D721Med (cell line): ENCODE data around the gene SEL1L3.

Source experiments
- DNase-seq: peaks from one replicate; pipeline ENCODE4 v3.0.0; 2011; ENCODE audit warnings: low spot score; ENCODE audit not compliant: insufficient read length
- FAIRE-seq: peaks from 2 replicates; lab custom pipeline; 2011; peaks lifted over from hg19 to GRCh38; lab: Jason Lieb, UNC
- TF ChIP-seq, protein P1 (sequence below): IDR thresholded peaks from 2 replicates; pipeline ENCODE4 v1.5.1; 2012; ENCODE audit warnings: mild to moderate bottlenecking, control low read depth; ENCODE audit not compliant: insufficient read depth; ENCODE audit errors: missing control alignments

The SEL1L3 gene

DNA sequence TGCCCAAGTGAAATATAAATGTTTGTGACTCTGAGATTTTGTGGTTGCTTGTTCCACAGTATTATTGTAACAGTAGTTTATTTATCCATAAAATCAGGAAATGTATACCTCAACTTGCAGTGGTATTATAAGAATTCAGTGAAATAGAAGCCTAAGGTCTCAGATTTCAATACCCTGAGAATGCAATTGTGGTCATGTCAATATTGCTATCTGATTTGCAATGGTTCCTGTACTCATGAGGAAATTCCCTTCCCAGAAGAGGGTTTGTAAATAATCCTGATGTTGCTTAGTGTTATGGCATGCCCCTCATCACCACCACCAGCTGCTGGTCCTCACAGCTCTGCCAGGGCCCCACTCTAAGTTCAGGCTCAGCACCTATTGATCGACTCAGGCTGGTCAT is 139.4 kb downstream of the SEL1L3 start:
- TF ChIP-seq, protein P1, sequence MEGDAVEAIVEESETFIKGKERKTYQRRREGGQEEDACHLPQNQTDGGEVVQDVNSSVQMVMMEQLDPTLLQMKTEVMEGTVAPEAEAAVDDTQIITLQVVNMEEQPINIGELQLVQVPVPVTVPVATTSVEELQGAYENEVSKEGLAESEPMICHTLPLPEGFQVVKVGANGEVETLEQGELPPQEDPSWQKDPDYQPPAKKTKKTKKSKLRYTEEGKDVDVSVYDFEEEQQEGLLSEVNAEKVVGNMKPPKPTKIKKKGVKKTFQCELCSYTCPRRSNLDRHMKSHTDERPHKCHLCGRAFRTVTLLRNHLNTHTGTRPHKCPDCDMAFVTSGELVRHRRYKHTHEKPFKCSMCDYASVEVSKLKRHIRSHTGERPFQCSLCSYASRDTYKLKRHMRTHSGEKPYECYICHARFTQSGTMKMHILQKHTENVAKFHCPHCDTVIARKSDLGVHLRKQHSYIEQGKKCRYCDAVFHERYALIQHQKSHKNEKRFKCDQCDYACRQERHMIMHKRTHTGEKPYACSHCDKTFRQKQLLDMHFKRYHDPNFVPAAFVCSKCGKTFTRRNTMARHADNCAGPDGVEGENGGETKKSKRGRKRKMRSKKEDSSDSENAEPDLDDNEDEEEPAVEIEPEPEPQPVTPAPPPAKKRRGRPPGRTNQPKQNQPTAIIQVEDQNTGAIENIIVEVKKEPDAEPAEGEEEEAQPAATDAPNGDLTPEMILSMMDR: no peak
- FAIRE-seq (no peak), DNase-seq (no peak)

DNA sequence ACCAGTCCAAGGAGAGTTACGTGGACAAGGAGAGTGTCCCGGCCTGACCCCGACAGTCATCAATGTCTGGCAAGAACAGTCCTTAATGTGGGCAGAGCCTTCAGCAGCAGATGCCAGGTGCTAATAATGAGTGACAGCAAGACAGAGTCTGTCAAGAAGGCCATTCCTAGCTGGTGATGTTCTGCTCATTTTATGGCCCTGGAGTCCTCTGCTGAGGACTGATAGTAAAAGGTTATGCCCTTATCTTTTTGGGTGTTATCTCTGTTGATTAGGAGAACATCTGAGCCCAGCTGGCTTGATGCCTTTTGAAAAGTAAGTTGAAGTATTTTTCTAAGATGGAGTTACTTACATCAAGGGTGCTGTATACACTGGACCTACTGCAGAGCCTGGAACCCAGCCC is 139.8 kb downstream of the SEL1L3 start:
- FAIRE-seq (no peak), DNase-seq (no peak)
- TF ChIP-seq, protein P1: no peak

DNA sequence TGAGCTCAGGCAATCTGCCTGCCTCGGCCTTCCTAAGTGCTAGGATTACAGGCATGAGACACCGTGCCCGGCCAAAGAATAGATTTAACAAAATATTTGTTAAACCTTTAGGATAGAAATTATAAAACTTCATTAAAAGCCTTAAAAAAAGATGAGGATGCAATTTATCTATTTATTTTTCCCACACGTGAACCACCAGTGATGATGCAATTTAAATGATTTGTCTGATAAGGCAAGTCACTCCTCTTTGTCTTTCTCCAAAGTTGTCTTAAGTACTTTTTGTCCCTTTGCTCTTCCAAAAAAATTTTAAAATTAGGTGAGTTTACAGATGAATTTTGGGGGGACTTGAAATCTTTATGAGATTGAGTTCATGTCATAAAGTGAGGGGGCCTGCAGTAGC is 149.0 kb downstream of the SEL1L3 start:
- DNase-seq (no peak), FAIRE-seq (no peak)
- TF ChIP-seq, protein P1: no peak

DNA sequence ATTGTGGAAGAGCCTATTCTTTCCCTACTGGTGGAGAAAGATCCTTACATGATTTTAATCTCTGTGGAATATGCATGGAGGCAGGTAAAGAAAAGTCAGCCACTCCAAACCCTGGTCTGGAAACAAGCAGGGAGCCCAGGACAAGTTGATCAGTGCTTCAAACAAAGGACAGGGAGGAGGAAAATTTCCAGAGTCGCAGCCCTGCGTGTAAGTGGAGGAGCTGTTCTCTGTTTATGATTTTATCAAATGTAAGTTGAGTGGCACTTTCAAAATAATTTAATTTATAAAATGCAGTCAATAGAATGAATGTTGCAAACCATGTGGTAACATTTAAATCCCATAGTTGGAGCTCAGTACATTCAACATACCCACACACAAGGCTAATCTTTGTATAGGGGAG is 150.2 kb downstream of the SEL1L3 start:
- TF ChIP-seq, protein P1: no peak
- FAIRE-seq (no peak), DNase-seq (no peak)

DNA sequence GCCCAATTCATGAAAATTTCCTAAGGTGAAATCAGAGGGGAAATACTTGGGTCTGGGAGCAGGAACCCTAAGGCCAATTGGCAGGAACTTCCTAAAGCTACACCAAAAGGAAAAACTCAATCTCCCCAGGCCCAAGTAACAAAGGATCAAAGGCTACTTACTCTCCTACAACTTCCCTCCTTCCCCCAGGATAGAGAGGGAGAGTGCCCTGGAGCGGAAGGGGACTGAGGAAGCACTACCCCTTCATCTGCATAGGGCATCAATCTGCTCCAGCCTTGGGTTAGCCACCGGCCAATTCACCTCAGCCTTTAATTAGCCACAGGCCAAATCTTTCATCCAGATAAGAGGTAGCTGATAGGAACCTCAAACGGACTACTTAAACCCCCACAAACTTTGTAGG is 152.2 kb downstream of the SEL1L3 start:
- TF ChIP-seq, protein P1: no peak
- DNase-seq (no peak), FAIRE-seq (no peak)

DNA sequence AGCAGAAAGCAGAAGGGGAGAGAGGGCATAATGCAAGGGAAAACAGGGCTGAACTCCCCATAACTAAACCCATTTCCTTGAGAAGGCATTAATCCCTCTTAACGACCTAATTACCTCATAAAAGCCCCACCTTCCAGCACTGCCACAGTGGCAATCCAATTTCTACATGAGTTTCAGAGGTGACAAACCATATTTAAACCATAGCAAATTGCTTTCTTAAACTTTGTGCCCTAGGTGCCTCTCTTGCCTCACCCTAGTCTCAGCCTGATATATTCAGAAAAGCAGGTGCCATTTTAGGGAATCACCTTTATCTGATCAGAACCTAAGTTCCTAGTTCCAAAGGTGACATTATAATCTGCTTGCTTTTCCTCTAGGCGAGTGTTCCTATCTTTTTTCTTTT is 158.3 kb downstream of the SEL1L3 start:
- DNase-seq (no peak), FAIRE-seq (no peak)

DNA sequence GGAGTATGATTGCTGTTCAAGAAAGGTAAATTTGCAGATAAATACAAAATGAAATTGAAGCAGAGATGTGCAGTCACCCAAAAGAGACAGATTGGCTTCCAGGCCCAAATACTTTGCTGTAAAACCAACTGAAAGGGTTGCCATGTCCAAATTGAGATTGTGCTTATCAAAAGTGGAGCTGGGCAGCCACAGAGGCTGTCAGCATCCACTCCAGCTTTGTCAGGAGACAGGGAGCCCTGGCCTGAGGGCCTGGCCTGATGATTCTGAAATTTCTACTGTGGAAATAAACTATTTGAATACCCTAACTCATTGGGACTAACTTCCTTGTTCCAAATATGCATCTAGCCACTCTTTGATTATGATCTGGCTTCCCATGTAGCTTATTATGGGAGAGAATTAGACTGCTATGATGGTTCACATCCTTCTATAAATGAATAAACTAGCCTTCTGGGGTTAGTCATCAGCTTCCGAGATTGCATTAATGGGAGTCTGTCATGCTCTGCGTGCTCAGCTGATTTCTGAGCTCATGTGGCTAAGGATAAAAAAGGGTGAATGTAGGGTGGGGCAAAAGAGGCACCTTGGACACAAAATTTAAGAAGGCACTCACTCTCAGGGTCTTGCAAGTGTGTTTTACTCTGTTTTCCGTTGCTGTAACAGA is 158.9 kb downstream of the SEL1L3 start:
- TF ChIP-seq, protein P1: no peak
- FAIRE-seq: no peak
- DNase-seq: no peak

More for the DNA sequence above, 158.3 kb downstream of the SEL1L3 start:
- TF ChIP-seq, protein P1: no peak
